Measurements from ENCODE around the gene NISCH.

NISCH gene

GRCh38 chr3:52541050-52541449 is 85.6 kb downstream of the NISCH start:
- Histone ChIP-seq H3F3A (ENCODE audit: insufficient read depth, low read length) (peaks cover 16% of the 10 kb centered on the region), H3K9me3 (replicated peaks; ENCODE audit: insufficient read depth, low read length) (no peaks in the 10 kb centered on the region), H3K4me1 (ENCODE audit: low read length) (peaks cover 12% of the 10 kb centered on the region), H4K20me1 (ENCODE audit: insufficient read depth, low read length) (no peaks in the 10 kb centered on the region; the same call in 1 of the 2 replicates), H3K27me3 (replicated peaks; ENCODE audit: insufficient read depth, low read length) (no peaks in the 10 kb centered on the region), H3K4me3 (ENCODE audit: low read length) (no peak overlapping the region), H3K27ac (ENCODE audit: low read length) (no peak overlapping the region), H3K79me2 (ENCODE audit: low read length) (peaks cover 77% of the 10 kb centered on the region), H2AFZ (ENCODE audit: low read length) (no peak overlapping the region), H3K9ac (ENCODE audit: low read length) (no peak overlapping the region), H3K9me2 (replicated peaks; ENCODE audit: insufficient read depth, low read length) (no peaks in the 10 kb centered on the region), H3K4me2 (ENCODE audit: low read depth, low read length) (no peak overlapping the region), H3K36me3 (replicated peaks; ENCODE audit: insufficient read depth, low read length) (peaks cover 14% of the 10 kb centered on the region; the same call in 1 of the 2 replicates)
- TF ChIP-seq EZH2 (optimal IDR thresholded peaks at IDR 0.05; ENCODE audit: low read depth, low read length) = no peak
- no peak for TF ChIP-seq EZH2phosphoT487 (IDR thresholded peaks at IDR 0.05; ENCODE audit: low read length)
- no peak for TF ChIP-seq CTCF (IDR thresholded peaks at IDR 0.05; ENCODE audit: low read length)
- DNase-seq = no peak

All from MM.1S (cell line).